ENCODE measurements around the gene RNF151.
"Not testable (repeated sequence)": the region's sequence is repeated elsewhere in the genome, so short reads cannot be mapped to it uniquely, and the experiment has no call there.

Gene RNF151

DNA sequence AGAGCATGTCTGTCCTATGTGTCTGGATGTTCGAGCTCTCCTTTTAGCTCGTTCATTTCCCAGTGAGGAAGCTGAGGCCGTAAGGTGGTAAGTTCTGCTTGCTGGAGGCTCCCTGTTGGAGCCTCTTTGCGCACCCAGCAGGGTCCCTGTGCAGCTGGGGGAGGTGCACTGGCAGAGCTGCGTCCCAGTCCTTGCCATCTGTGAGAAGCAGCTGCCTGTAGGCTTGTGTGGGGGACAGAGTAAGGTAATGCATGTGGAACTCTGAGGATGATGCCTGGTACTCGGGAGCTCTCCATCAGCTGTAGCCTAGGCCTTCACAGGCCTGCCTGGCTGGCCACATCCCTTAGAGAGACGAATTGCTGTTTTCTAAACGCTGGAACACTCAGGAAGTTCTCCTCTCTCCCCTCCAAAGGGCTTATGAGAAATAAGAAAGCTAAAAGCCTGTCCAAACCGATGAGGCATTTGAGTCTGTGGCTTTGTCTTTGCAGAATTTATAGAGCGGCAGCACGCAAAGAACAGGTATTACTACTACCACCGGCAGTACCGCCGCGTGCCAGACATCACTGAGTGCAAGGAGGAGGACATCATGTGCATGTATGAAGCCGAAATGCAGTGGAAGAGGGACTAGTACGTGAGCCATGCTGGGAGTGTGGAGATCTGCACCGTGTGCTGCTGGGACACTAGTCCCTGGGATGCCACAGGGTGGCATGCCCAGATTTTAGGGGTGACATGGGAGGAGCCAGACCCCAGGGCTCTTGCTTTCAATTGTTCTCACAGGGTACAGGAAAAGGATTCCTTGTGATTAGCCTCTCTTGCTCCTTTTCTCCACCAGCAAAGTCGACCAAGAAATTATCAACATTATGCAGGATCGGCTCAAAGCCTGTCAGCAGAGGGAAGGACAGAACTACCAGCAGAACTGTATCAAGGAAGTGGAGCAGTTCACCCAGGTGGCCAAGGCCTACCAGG lies 5.7 kb upstream of the RNF151 start:
- Histone ChIP-seq H3K4me2 (ENCODE audit: low read length, poor library complexity, severe bottlenecking) (peak overlapping the region; percentile 85), H3K36me3 (ENCODE audit: control insufficient read depth in 1 of 2, insufficient read depth in 2 of 2, low read depth in 1 of 2, low read length in 2 of 2) (peaks cover 23 to 34% of the 10 kb centered on the region in 2 experiments), H3K27ac (ENCODE audit: low read length, poor library complexity, severe bottlenecking) (peak overlapping the region; percentile 34), H3K18ac (ENCODE audit: low read depth in 1 of 2, low read length in 2 of 2) (no peak overlapping the region), H2BK120ac (ENCODE audit: low read depth, low read length) (no peak overlapping the region), H3K4ac (ENCODE audit: low read depth in 1 of 2, low read length in 2 of 2) (no peak overlapping the region), H3K4me3 (ENCODE audit: insufficient read depth in 1 of 2, low read depth in 1 of 2, low read length in 2 of 2) (peak overlapping the region in 1 of 2 experiments; percentile 90), H3K9ac (ENCODE audit: low read length) (peak overlapping the region; percentile 93), H3K23ac (ENCODE audit: low read length in 2 of 2) (peak overlapping the region in 1 of 2 experiments; percentile 66), H2BK5ac (ENCODE audit: low read depth, low read length, poor library complexity, severe bottlenecking) (no peak overlapping the region), H3K14ac (ENCODE audit: low read length in 2 of 2) (no peak overlapping the region), H3K4me1 (ENCODE audit: control insufficient read depth, insufficient read depth, low read depth, low read length) (peaks cover 31% of the 10 kb centered on the region), H4K8ac (ENCODE audit: low read length) (peak overlapping the region; percentile 45), H4K91ac (ENCODE audit: low read length) (no peak overlapping the region), H2AK5ac (ENCODE audit: low read length, severe bottlenecking) (no peak overlapping the region), H2BK15ac (ENCODE audit: low read depth, poor library complexity, severe bottlenecking) (no peak overlapping the region), H3K79me1 (replicated peaks; ENCODE audit: low read length, poor library complexity, severe bottlenecking) (peaks cover 2% of the 10 kb centered on the region), H3K9me3 (ENCODE audit: control insufficient read depth, low read length) (peaks cover 4% of the 10 kb centered on the region), H3K27me3 (ENCODE audit: control insufficient read depth in 1 of 2, insufficient read depth in 1 of 2, low read length in 2 of 2) (peaks cover 0 to 3% of the 10 kb centered on the region in 2 experiments), H2BK12ac (ENCODE audit: low read length in 2 of 2) (no peak overlapping the region), H2AFZ (ENCODE audit: low read depth, low read length) (no peak overlapping the region)
- peak; percentile 58 for DNase-seq
- 47% methylated on average over 20 of the region's 20 CpGs for WGBS

DNA sequence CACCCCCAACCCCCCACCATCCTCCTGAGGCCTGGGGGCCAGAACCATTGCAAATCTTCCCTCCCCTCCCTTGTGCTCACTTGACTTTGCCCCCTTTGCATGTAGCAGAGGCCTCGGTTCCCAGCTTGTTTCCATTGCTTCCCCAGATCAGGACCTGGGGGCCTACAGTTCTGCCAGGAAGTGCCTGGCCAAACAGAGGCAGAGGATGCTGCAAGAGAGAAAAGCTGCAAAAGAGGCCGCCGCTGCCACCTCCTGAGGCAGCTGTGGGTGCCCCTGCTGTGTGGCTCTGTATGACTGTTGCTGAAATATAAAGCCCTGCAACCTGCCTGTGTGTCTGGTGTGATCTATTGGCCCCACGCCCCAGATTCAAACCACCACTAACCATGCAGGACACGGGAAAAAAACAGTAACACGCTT lies 5.0 kb upstream of the RNF151 start:
- H3K4ac ChIP-seq (ENCODE audit: low read depth in 1 of 2, low read length in 2 of 2) = no peak overlapping the region
- peaks cover 32% of the 10 kb centered on the region for H3K4me1 ChIP-seq (ENCODE audit: control insufficient read depth, insufficient read depth, low read depth, low read length)
- H3K79me1 ChIP-seq (replicated peaks; ENCODE audit: low read length, poor library complexity, severe bottlenecking) = peaks cover 3% of the 10 kb centered on the region
- H3K18ac ChIP-seq (ENCODE audit: low read depth in 1 of 2, low read length in 2 of 2) = no peak overlapping the region
- H2BK5ac ChIP-seq (ENCODE audit: low read depth, low read length, poor library complexity, severe bottlenecking) = no peak overlapping the region
- no peak overlapping the region for H2BK15ac ChIP-seq (ENCODE audit: low read depth, poor library complexity, severe bottlenecking)
- H2BK120ac ChIP-seq (ENCODE audit: low read depth, low read length) = no peak overlapping the region
- no peak overlapping the region for H2BK12ac ChIP-seq (ENCODE audit: low read length in 2 of 2)
- no peak overlapping the region for H3K14ac ChIP-seq (ENCODE audit: low read length in 2 of 2)
- H3K4me2 ChIP-seq (ENCODE audit: low read length, poor library complexity, severe bottlenecking) = no peak overlapping the region
- H3K4me3 ChIP-seq (ENCODE audit: insufficient read depth in 1 of 2, low read depth in 1 of 2, low read length in 2 of 2) = no peak overlapping the region
- H3K9me3 ChIP-seq (ENCODE audit: control insufficient read depth, low read length) = peaks cover 4% of the 10 kb centered on the region
- H3K27me3 ChIP-seq (ENCODE audit: control insufficient read depth in 1 of 2, insufficient read depth in 1 of 2, low read length in 2 of 2) = no peaks in the 10 kb centered on the region
- H2AK5ac ChIP-seq (ENCODE audit: low read length, severe bottlenecking) = no peak overlapping the region
- no peak overlapping the region for H4K8ac ChIP-seq (ENCODE audit: low read length)
- H3K36me3 ChIP-seq (ENCODE audit: control insufficient read depth in 1 of 2, insufficient read depth in 2 of 2, low read depth in 1 of 2, low read length in 2 of 2) = peaks cover 26 to 34% of the 10 kb centered on the region in 2 experiments
- no peak overlapping the region for H3K23ac ChIP-seq (ENCODE audit: low read length in 2 of 2)
- H2AFZ ChIP-seq (ENCODE audit: low read depth, low read length) = no peak overlapping the region
- H3K9ac ChIP-seq (ENCODE audit: low read length) = no peak overlapping the region
- peak overlapping the region; percentile 2 for H3K27ac ChIP-seq (ENCODE audit: low read length, poor library complexity, severe bottlenecking)
- WGBS = 40% methylated on average over 4 of the region's 6 CpGs
- DNase-seq = no peak
- no peak overlapping the region for H4K91ac ChIP-seq (ENCODE audit: low read length)

GRCh38 chr16:1962161-1963153 lies 4.2 kb upstream of the RNF151 start:
- not testable (repeated sequence) for H4K91ac ChIP-seq (ENCODE audit: low read length); H2BK120ac ChIP-seq (ENCODE audit: low read depth, low read length); H3K18ac ChIP-seq (ENCODE audit: low read depth in 1 of 2, low read length in 2 of 2); H3K79me1 ChIP-seq (replicated peaks; ENCODE audit: low read length, poor library complexity, severe bottlenecking); H3K27me3 ChIP-seq (ENCODE audit: control insufficient read depth in 1 of 2, insufficient read depth in 1 of 2, low read length in 2 of 2); H4K8ac ChIP-seq (ENCODE audit: low read length); H3K23ac ChIP-seq (ENCODE audit: low read length in 2 of 2); H2BK12ac ChIP-seq (ENCODE audit: low read length in 2 of 2); DNase-seq; H2AFZ ChIP-seq (ENCODE audit: low read depth, low read length); H2BK5ac ChIP-seq (ENCODE audit: low read depth, low read length, poor library complexity, severe bottlenecking); H3K27ac ChIP-seq (ENCODE audit: low read length, poor library complexity, severe bottlenecking); H3K9me3 ChIP-seq (ENCODE audit: control insufficient read depth, low read length); H2AK5ac ChIP-seq (ENCODE audit: low read length, severe bottlenecking); H3K9ac ChIP-seq (ENCODE audit: low read length); H3K4ac ChIP-seq (ENCODE audit: low read depth in 1 of 2, low read length in 2 of 2); H3K14ac ChIP-seq (ENCODE audit: low read length in 2 of 2); H2BK15ac ChIP-seq (ENCODE audit: low read depth, poor library complexity, severe bottlenecking)
- Histone ChIP-seq H3K36me3 (ENCODE audit: control insufficient read depth in 1 of 2, insufficient read depth in 2 of 2, low read depth in 1 of 2, low read length in 2 of 2) (peaks cover 33 to 34% of the 10 kb centered on the region in 2 experiments), H3K4me2 (ENCODE audit: low read length, poor library complexity, severe bottlenecking) (peak overlapping the region; percentile 45), H3K4me1 (ENCODE audit: control insufficient read depth, insufficient read depth, low read depth, low read length) (peaks cover 35% of the 10 kb centered on the region), H3K4me3 (ENCODE audit: insufficient read depth in 1 of 2, low read depth in 1 of 2, low read length in 2 of 2) (peak overlapping the region in 1 of 2 experiments; percentile 91)
- WGBS = 88% methylated on average over 37 of the region's 37 CpGs

Measured in mesenchymal stem cell (in vitro differentiated cells and primary cell).